Measurements from ENCODE around the gene LHFPL2. TPM values are rescaled to one million over a fixed set of nuclear protein-coding genes. Genes with fewer than 3 reads are reported as not detected.

LHFPL2 gene
- total RNA-seq, 2 donors from 2014 or later: 13.7 to 40.4 TPM

DNA sequence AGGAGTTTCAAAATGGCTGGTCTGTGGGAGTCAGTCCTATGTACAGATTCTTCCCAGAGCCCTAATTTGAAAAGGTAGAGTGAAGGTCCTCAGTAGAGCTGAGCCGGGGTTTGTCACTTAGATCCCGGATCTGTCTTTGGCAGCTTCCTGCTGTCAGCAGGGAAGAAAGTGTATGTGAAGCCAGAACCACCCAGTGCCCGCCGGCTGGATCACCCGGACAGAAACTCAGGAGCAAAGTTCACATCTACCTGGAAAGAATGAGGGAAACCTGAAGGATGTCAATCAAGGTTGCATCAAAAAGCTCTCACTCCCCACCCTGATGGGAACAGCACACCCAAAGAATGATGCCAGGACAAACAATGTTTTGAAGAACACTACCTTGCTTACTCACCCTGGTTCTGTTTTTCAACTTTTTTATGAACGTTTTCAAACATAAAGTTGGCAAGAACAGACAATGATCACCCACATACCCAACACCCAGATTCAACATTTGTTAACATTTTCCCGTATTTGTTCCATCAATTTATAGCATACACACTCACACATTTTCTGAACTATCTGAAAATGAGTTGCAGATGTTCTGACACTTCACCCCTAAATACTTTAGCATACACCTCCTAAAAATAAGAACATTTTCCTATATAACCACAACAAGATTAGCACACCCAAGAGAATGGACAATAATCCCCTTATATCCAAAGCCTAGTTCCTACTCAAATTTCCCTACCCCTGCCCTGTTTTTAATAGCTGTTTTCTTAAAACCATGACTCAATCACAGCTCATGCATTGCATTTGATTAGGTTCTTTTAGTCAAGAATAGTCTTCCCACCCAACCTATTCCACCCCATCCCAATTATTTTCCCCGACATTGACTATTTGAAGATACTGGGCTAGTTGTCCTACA is 133.9 kb downstream of the LHFPL2 start:
- TF ChIP-seq CTCF (IDR thresholded peaks at IDR 0.05): no peak
- no peak for TF ChIP-seq POLR2A (IDR thresholded peaks at IDR 0.05)
- TF ChIP-seq POLR2AphosphoS5 (IDR thresholded peaks at IDR 0.05): no peak
- WGBS: 74% methylated on average over 8 of the region's 8 CpGs
- no peaks in the 10 kb centered on the region for H3K9me3 ChIP-seq
- H3K27ac ChIP-seq: no peak overlapping the region
- H3K4me3 ChIP-seq: no peak overlapping the region
- H3K27me3 ChIP-seq (replicated peaks; ENCODE audit: insufficient read depth): no peaks in the 10 kb centered on the region
- H3K36me3 ChIP-seq: no peaks in the 10 kb centered on the region
- no peaks in the 10 kb centered on the region for H3K4me1 ChIP-seq (replicated peaks)
- DNase-seq (ENCODE audit: low spot score): no peak
- intact Hi-C loops (cut with DNase I): no loop called here

DNA sequence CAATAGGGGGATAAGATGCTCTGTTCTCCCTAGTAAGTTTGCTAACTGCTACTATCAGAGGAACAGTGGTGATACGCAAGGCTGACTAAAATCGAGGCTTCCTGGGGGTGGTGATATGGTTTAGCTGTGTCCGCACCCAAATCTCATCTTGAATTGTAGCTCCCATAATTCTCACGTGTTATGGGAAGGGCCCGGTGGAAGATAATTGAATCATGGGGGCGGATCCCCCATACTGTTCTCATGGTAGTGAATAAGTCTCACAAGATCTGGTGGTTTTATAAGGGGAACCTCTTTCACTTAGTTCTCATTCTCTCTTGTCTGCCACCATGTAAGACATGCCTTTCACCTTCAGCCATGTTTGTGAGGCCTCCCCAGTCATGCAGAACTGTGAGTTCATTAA is 135.1 kb downstream of the LHFPL2 start:
- WGBS: 79% methylated on average over 6 of the region's 6 CpGs
- Histone ChIP-seq H3K9me3 (no peaks in the 10 kb centered on the region), H3K36me3 (no peaks in the 10 kb centered on the region), H3K4me3 (no peak overlapping the region), H3K27ac (no peak overlapping the region), H3K4me1 (replicated peaks) (no peaks in the 10 kb centered on the region), H3K27me3 (replicated peaks; ENCODE audit: insufficient read depth) (no peaks in the 10 kb centered on the region)
- intact Hi-C loops (cut with DNase I): no loop called here
- DNase-seq (ENCODE audit: low spot score): no peak
- TF ChIP-seq CTCF (IDR thresholded peaks at IDR 0.05): no peak
- TF ChIP-seq POLR2AphosphoS5 (IDR thresholded peaks at IDR 0.05): no peak
- no peak for TF ChIP-seq POLR2A (IDR thresholded peaks at IDR 0.05)

DNA sequence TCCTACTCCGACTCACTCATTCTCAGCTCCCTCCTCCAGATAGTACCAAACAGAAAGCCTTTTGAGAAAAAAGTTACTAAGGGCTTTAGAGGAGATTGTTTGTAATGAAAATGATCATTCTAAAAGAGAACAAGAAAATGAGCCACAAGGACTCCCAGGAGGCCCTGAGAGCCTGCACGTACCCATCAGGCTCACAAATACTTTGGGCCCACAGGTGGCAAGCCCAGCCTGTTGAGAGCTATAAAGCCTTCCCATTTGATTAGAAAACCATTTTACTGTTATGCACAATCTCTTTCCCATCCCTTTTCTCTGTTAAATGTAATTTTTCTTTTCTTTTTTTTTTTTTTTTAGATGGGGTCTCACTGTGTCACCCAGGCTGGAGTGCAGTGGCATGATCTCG is 136.1 kb downstream of the LHFPL2 start:
- no peak for DNase-seq (ENCODE audit: low spot score)
- H3K4me3 ChIP-seq: no peak overlapping the region
- 93% methylated on average over 3 of the region's 3 CpGs for WGBS
- no peaks in the 10 kb centered on the region for H3K27me3 ChIP-seq (replicated peaks; ENCODE audit: insufficient read depth)
- TF ChIP-seq POLR2AphosphoS5 (IDR thresholded peaks at IDR 0.05): no peak
- TF ChIP-seq CTCF (IDR thresholded peaks at IDR 0.05): no peak
- no peak for TF ChIP-seq POLR2A (IDR thresholded peaks at IDR 0.05)
- H3K4me1 ChIP-seq (replicated peaks): no peaks in the 10 kb centered on the region
- H3K27ac ChIP-seq: no peak overlapping the region
- intact Hi-C loops (cut with DNase I): no loop called here
- no peaks in the 10 kb centered on the region for H3K9me3 ChIP-seq
- H3K36me3 ChIP-seq: no peaks in the 10 kb centered on the region

- intact Hi-C loops (cut with DNase I): no loop called here
- no peaks in the 10 kb centered on the region for H3K4me1 ChIP-seq (replicated peaks)
- no peak overlapping the region for H3K27ac ChIP-seq
- H3K27me3 ChIP-seq (replicated peaks; ENCODE audit: insufficient read depth): no peaks in the 10 kb centered on the region
- no peaks in the 10 kb centered on the region for H3K36me3 ChIP-seq
- 78% methylated on average over 10 of the region's 10 CpGs for WGBS
- DNase-seq (ENCODE audit: low spot score): no peak
- H3K4me3 ChIP-seq: no peak overlapping the region
- no peaks in the 10 kb centered on the region for H3K9me3 ChIP-seq
- TF ChIP-seq POLR2AphosphoS5 (IDR thresholded peaks at IDR 0.05) (no peak), CTCF (IDR thresholded peaks at IDR 0.05) (no peak), POLR2A (IDR thresholded peaks at IDR 0.05) (no peak)
Observed at GRCh38 chr5:78511121-78511906, 137.3 kb downstream of the LHFPL2 start.

Data from prostate gland (tissue), 2 donors.